ENCODE measurements around the gene LPAR2. TPM values are rescaled to one million over a fixed set of nuclear protein-coding genes. Genes with fewer than 3 reads are reported as not detected.

Gene LPAR2
- polyA plus RNA-seq, 2 of the 4 experiments (the other 2 are of a cell fraction), result 1.5 to 3.8 TPM

DNA sequence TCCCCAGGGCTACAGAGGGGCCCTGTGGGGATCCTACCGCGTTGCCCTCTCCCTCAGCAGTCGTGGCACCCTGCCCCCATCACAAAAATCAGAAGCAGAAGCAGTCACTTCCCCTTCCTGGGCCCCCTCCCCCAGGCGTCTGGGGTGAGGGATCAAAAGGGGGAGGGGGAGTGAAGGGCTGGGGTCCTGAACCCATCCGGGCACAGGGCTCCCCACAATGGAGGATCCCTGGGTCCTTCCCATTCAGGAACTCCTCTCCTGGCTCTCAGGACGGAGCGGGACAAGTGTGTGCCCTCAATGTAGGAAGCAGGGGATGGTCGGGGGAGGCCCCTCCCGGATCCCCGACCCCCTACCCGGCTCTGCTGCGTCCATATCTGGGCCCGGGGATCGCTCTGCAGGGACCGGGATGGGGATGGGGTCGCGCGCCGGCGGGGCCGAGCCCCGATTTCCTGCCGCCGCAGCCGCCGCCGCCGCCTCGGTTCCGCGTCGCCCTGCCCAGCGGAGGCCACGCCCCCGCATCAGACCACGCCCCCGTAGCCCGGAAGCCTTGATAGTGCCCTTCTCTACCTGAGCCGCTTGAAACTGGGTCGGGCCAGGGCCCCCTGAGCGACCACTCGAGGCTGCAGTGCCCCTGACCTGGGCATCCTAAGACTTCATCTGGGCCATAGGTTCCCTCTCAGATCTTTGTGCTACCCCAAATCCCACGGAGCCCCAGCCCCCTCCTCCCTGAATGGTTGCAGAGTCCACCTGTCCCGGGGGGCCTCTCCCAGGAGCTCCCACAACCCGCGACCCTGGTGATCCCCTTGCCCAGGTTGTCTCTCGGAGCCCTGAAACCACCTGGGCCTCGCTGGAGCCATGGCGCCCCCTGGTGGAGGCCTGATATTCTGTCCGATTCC, 15.4 kb upstream of the LPAR2 start, which contains the start of gene GMIP (continued):
- no peak for TF ChIP-seq ZNF302 (CRISPR knock-in tag; IDR thresholded peaks at IDR 0.05)
- TF ChIP-seq, protein P1, sequence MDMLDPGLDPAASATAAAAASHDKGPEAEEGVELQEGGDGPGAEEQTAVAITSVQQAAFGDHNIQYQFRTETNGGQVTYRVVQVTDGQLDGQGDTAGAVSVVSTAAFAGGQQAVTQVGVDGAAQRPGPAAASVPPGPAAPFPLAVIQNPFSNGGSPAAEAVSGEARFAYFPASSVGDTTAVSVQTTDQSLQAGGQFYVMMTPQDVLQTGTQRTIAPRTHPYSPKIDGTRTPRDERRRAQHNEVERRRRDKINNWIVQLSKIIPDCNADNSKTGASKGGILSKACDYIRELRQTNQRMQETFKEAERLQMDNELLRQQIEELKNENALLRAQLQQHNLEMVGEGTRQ (IDR thresholded peaks at IDR 0.05), result no peak

DNA sequence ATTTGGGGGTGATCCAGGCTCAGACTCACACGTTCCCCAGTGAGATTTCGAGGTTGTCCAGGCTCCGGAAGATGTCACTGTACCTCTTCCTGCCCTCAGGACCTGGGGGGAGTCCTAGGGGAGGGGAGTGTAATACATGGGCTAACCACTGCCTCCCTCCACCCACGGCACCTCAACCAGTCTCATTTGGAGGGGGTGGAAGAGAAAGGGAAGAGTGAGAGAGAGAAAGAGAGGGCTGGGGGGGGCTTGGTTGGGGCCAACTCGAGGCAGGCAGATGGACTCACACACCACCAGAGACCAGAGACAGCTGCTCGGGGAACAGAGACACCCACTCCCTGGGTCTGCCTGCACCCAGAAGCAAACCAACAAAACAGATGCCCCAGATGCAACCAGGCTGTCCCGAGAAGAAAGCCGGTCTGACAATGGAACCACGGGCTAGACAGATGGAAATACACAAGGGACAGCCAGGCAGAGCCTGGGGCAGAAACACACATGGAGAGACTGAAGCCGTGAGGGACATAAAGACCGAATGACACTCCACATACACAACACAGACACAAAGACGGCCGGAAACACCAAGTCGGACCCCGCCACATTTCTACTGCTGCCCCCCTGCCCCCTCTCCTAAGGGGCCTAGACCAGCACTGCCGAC, 14.6 kb upstream of the LPAR2 start:
- Histone ChIP-seq H3K27ac (peak overlapping the region; percentile 67 to 93), H3K9me3 (no peaks in the 10 kb centered on the region), H3K4me3 (peak overlapping the region; percentile 62), H3K4me1 (0 out of 3 replicates have a peak, but pooled peaks cover 3% of the 10 kb centered on the region), H3K4me2 (peak overlapping the region; percentile 97)
- POLR2A ChIA-PET, result no interaction called here
- no peak for TF ChIP-seq RNF2 (IDR thresholded peaks at IDR 0.05; ENCODE audit: borderline replicate concordance, low read depth)
- no peak for TF ChIP-seq SREBF2 (IDR thresholded peaks at IDR 0.05)
- TF ChIP-seq, protein P2, sequence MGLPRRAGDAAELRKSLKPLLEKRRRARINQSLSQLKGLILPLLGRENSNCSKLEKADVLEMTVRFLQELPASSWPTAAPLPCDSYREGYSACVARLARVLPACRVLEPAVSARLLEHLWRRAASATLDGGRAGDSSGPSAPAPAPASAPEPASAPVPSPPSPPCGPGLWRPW (IDR thresholded peaks at IDR 0.05), result no peak
- no peak for TF ChIP-seq FOSB (CRISPR knock-in tag; IDR thresholded peaks at IDR 0.05)
- no peak for TF ChIP-seq RAD21 (conservative IDR thresholded peaks at IDR 0.05 in 1 of 2, IDR thresholded peaks at IDR 0.05 in 1 of 2)
- TF ChIP-seq, protein P3, sequence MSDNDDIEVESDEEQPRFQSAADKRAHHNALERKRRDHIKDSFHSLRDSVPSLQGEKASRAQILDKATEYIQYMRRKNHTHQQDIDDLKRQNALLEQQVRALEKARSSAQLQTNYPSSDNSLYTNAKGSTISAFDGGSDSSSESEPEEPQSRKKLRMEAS (IDR thresholded peaks at IDR 0.05), result no peak
- no peak for TF ChIP-seq ESRRA (IDR thresholded peaks at IDR 0.05; ENCODE audit: borderline replicate concordance, low read length)
- no peak for TF ChIP-seq HOXB13 (CRISPR knock-in tag; IDR thresholded peaks at IDR 0.05; ENCODE audit: low read depth)
- TF ChIP-seq, protein P4, sequence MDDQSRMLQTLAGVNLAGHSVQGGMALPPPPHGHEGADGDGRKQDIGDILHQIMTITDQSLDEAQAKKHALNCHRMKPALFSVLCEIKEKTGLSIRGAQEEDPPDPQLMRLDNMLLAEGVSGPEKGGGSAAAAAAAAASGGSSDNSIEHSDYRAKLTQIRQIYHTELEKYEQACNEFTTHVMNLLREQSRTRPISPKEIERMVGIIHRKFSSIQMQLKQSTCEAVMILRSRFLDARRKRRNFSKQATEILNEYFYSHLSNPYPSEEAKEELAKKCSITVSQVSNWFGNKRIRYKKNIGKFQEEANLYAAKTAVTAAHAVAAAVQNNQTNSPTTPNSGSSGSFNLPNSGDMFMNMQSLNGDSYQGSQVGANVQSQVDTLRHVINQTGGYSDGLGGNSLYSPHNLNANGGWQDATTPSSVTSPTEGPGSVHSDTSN (IDR thresholded peaks at IDR 0.05), result no peak
- TF ChIP-seq, protein P5, sequence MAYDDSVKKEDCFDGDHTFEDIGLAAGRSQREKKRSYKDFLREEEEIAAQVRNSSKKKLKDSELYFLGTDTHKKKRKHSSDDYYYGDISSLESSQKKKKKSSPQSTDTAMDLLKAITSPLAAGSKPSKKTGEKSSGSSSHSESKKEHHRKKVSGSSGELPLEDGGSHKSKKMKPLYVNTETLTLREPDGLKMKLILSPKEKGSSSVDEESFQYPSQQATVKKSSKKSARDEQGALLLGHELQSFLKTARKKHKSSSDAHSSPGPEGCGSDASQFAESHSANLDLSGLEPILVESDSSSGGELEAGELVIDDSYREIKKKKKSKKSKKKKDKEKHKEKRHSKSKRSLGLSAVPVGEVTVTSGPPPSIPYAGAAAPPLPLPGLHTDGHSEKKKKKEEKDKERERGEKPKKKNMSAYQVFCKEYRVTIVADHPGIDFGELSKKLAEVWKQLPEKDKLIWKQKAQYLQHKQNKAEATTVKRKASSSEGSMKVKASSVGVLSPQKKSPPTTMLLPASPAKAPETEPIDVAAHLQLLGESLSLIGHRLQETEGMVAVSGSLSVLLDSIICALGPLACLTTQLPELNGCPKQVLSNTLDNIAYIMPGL (CRISPR knock-in tag; IDR thresholded peaks at IDR 0.05; ENCODE audit: borderline replicate concordance), result no peak
- TF ChIP-seq TP53 (CRISPR knock-in tag; IDR thresholded peaks at IDR 0.05), result no peak
- TF ChIP-seq ZFP36 (IDR thresholded peaks at IDR 0.05; ENCODE audit: borderline replicate concordance, partially characterized antibody), result no peak
- TF ChIP-seq JUNB (IDR thresholded peaks at IDR 0.05), result no peak
- TF ChIP-seq JUN (IDR thresholded peaks at IDR 0.05), result no peak
- no peak for TF ChIP-seq ZC3H11A (IDR thresholded peaks at IDR 0.05)
- no peak for TF ChIP-seq POLR2AphosphoS2 (conservative IDR thresholded peaks at IDR 0.05; ENCODE audit: low read length)
- TF ChIP-seq BHLHE40 (IDR thresholded peaks at IDR 0.05; ENCODE audit: low read depth, low read length), result no peak
- no peak for TF ChIP-seq POLR2A (IDR thresholded peaks at IDR 0.05; ENCODE audit: low read length)
- ATAC-seq (peak; percentile 23 to 44; a peak in 4 of 6 replicates), DNase-seq (ENCODE audit: low read depth in 1 of 2, low spot score in 1 of 2) (peak in 1 of 2 experiments; percentile 21), FAIRE-seq (no peak)
- CTCF ChIA-PET, result no interaction called here
- 29% methylated on average over 11 of the region's 16 CpGs for WGBS (ENCODE audit: missing lambda C conversion rate)

All from A549 (cell line).